Measurements from ENCODE around the gene RAB35. TPM values are rescaled to one million over a fixed set of nuclear protein-coding genes. Genes with fewer than 3 reads are reported as not detected.

Gene RAB35
- total RNA-seq, 1 experiment from 2014 or later = 57.1 TPM

GRCh38 chr12:120099738-120100137 lies 16.8 kb downstream of the RAB35 start:
- ATAC-seq (no peak), DNase-seq (ENCODE audit: low read depth, low spot score) (no peak)
- Histone ChIP-seq H3K9me3 (ENCODE audit: control insufficient read depth in 1 of 2, insufficient read depth in 1 of 2, low read depth in 1 of 2, low read length in 2 of 2) (no peaks in the 10 kb centered on the region), H3K36me3 (ENCODE audit: control insufficient read depth in 1 of 2, insufficient read depth in 2 of 2, low read length in 2 of 2) (peaks cover 8 to 19% of the 10 kb centered on the region in 2 experiments; a peak in 3 of 4 replicates), H3K79me2 (ENCODE audit: insufficient read depth, low read length) (peaks cover 51% of the 10 kb centered on the region), H2AFZ (ENCODE audit: low read depth, low read length, poor library complexity, severe bottlenecking) (no peak overlapping the region), H3K27ac (ENCODE audit: low read depth, low read length) (no peak overlapping the region), H4K20me1 (ENCODE audit: insufficient read depth) (no peaks in the 10 kb centered on the region), H3K9ac (ENCODE audit: low read length) (no peak overlapping the region), H3K4me3 (replicated peaks in 1 of 2; ENCODE audit: low read depth in 1 of 2, low read length in 2 of 2) (no peak overlapping the region), H3K4me1 (ENCODE audit: control insufficient read depth in 1 of 2, insufficient read depth in 2 of 2, low read length in 2 of 2) (0 out of 4 replicates have a peak, but pooled peaks cover 0 to under 1% of the 10 kb centered on the region in 2 experiments), H3K4me2 (ENCODE audit: low read length) (no peak overlapping the region), H3K27me3 (ENCODE audit: insufficient read depth, low read length) (no peaks in the 10 kb centered on the region), H3K9me2 (ENCODE audit: insufficient read depth) (no peaks in the 10 kb centered on the region)
- no TSS peak for BruUV-seq (replicated peaks)
- RAD21 ChIA-PET (ENCODE audit: low non-redundant PET in 1 of 2, low total read pairs in 2 of 2, uncharacterized antibody in 2 of 2, unreplicated experiment in 2 of 2) = no interaction called here
- no peak for TF ChIP-seq EZH2 (IDR thresholded peaks at IDR 0.05)
- TF ChIP-seq ELF1 (IDR thresholded peaks at IDR 0.05; ENCODE audit: borderline replicate concordance, low read depth) = no peak
- TF ChIP-seq REST (IDR thresholded peaks at IDR 0.05; ENCODE audit: low read depth) = no peak
- POLR2A ChIA-PET = no interaction called here
- CTCF ChIA-PET = interaction anchor here (1.7 kb wide), 1 partner anchor 13 kb away, joined by 7 read pairs; no protein-coding TSS in a partner anchor
- intact Hi-C loops (cut with micrococcal nuclease) = no loop called here

GRCh38 chr12:120098756-120099470 lies 17.6 kb downstream of the RAB35 start:
- POLR2A ChIA-PET = no interaction called here
- Histone ChIP-seq H3K27ac (ENCODE audit: low read depth, low read length) (no peak overlapping the region), H2AFZ (ENCODE audit: low read depth, low read length, poor library complexity, severe bottlenecking) (no peak overlapping the region), H3K4me2 (ENCODE audit: low read length) (no peak overlapping the region), H3K9ac (ENCODE audit: low read length) (no peak overlapping the region), H3K4me3 (replicated peaks in 1 of 2; ENCODE audit: low read depth in 1 of 2, low read length in 2 of 2) (no peak overlapping the region), H3K27me3 (ENCODE audit: insufficient read depth, low read length) (no peaks in the 10 kb centered on the region), H4K20me1 (ENCODE audit: insufficient read depth) (no peaks in the 10 kb centered on the region), H3K36me3 (ENCODE audit: control insufficient read depth in 1 of 2, insufficient read depth in 2 of 2, low read length in 2 of 2) (peaks cover 8 to 19% of the 10 kb centered on the region in 2 experiments; a peak in 3 of 4 replicates), H3K9me2 (ENCODE audit: insufficient read depth) (no peaks in the 10 kb centered on the region), H3K79me2 (ENCODE audit: insufficient read depth, low read length) (peaks cover 43% of the 10 kb centered on the region), H3K9me3 (ENCODE audit: control insufficient read depth in 1 of 2, insufficient read depth in 1 of 2, low read depth in 1 of 2, low read length in 2 of 2) (no peaks in the 10 kb centered on the region), H3K4me1 (ENCODE audit: control insufficient read depth in 1 of 2, insufficient read depth in 2 of 2, low read length in 2 of 2) (no peaks in the 10 kb centered on the region)
- CTCF ChIA-PET = no interaction called here
- no TSS peak for BruUV-seq (replicated peaks)
- DNase-seq (ENCODE audit: low read depth, low spot score) (no peak), ATAC-seq (no peak)
- RAD21 ChIA-PET (ENCODE audit: low non-redundant PET in 1 of 2, low total read pairs in 2 of 2, uncharacterized antibody in 2 of 2, unreplicated experiment in 2 of 2) = no interaction called here
- intact Hi-C loops (cut with micrococcal nuclease) = no loop called here
- no peak for TF ChIP-seq TCF7L2 (IDR thresholded peaks at IDR 0.05; ENCODE audit: borderline replicate concordance, extremely low read depth, insufficient read depth, insufficient read length)
